ENCODE measurements around the gene KATNAL1. TPM values are rescaled to one million over a fixed set of nuclear protein-coding genes. Genes with fewer than 3 reads are reported as not detected.

KATNAL1 gene
- total RNA-seq, 1 donor from 2014 or later: 29.1 TPM

GRCh38 chr13:30337061-30337610 is 29.8 kb upstream of the KATNAL1 start:
- H3K36me3 Mint-ChIP-seq (ENCODE audit: low read depth): peaks cover 1% of the 10 kb centered on the region
- no peaks in the 10 kb centered on the region for H3K27me3 Mint-ChIP-seq (ENCODE audit: low read depth)
- peaks cover 5% of the 10 kb centered on the region for H3K4me1 Mint-ChIP-seq
- H3K27ac Mint-ChIP-seq (ENCODE audit: unreplicated experiment): no peak overlapping the region
- H3K4me3 Mint-ChIP-seq: no peak overlapping the region
- H3K9me3 Mint-ChIP-seq: no peaks in the 10 kb centered on the region
- DNase-seq (ENCODE audit: low read depth, low spot score): no peak
- no peak for TF ChIP-seq CTCF (conservative IDR thresholded peaks at IDR 0.05)

DNA sequence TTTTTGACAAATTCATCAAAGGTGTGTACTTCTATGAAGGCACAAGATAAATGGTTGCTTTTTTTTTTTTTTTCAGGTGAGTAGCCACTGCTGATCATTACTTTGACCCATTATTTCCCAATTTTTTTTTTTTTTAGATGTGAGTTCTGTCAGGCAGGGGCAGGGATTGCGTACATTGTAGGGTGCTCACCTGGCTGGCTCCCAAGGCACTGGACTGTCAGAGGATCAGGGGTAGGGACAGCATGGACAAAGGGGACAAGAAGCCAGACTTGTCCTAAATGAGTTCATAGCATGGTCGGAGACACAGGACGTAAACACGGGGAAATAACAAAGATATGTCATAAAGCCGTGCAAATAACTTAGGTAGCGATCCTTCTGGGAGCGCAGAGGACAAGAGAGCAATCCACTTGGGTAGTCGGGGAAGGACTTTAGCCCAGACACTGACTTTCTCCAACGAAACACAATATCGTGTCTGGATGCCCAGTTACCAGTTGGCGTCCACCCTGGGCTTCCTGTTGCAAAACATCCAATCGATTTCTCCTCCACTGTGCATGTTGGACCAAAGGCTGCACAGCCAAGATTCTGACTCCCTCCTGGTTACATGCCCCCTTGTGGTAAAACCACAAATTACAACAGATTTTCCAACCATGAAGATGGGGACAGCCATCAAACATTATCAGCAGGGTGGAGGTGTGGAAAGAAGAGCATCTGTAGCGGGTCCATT is 27.5 kb upstream of the KATNAL1 start:
- no peaks in the 10 kb centered on the region for H3K9me3 Mint-ChIP-seq

GRCh38 chr13:30333616-30334015 is 26.3 kb upstream of the KATNAL1 start:
- DNase-seq (ENCODE audit: low read depth, low spot score): no peak
- H3K4me3 Mint-ChIP-seq: no peak overlapping the region
- no peaks in the 10 kb centered on the region for H3K27me3 Mint-ChIP-seq (ENCODE audit: low read depth)
- no peak overlapping the region for H3K27ac Mint-ChIP-seq (ENCODE audit: unreplicated experiment)
- peaks cover 2% of the 10 kb centered on the region for H3K36me3 Mint-ChIP-seq (ENCODE audit: low read depth)
- peaks cover 15% of the 10 kb centered on the region for H3K4me1 Mint-ChIP-seq
- no peaks in the 10 kb centered on the region for H3K9me3 Mint-ChIP-seq
- TF ChIP-seq CTCF (conservative IDR thresholded peaks at IDR 0.05): no peak

More for the DNA sequence above, 27.5 kb upstream of the KATNAL1 start:
- DNase-seq (ENCODE audit: low read depth, low spot score): peak; percentile 43
- no peak overlapping the region for H3K27ac Mint-ChIP-seq (ENCODE audit: unreplicated experiment)
- peak; percentile 60 for TF ChIP-seq CTCF (conservative IDR thresholded peaks at IDR 0.05)
- peaks cover 15% of the 10 kb centered on the region for H3K4me1 Mint-ChIP-seq
- H3K27me3 Mint-ChIP-seq (ENCODE audit: low read depth): no peaks in the 10 kb centered on the region
- H3K36me3 Mint-ChIP-seq (ENCODE audit: low read depth): peaks cover 2% of the 10 kb centered on the region
- no peak overlapping the region for H3K4me3 Mint-ChIP-seq

- Mint-ChIP-seq H3K4me3 (no peak overlapping the region), H3K27ac (ENCODE audit: unreplicated experiment) (no peak overlapping the region), H3K9me3 (no peaks in the 10 kb centered on the region), H3K4me1 (peaks cover 15% of the 10 kb centered on the region), H3K27me3 (ENCODE audit: low read depth) (no peaks in the 10 kb centered on the region), H3K36me3 (ENCODE audit: low read depth) (peaks cover 2% of the 10 kb centered on the region)
- DNase-seq (ENCODE audit: low read depth, low spot score): no peak
- TF ChIP-seq CTCF (conservative IDR thresholded peaks at IDR 0.05): no peak
Observed at GRCh38 chr13:30332456-30333143, 25.2 kb upstream of the KATNAL1 start.

- H3K27me3 Mint-ChIP-seq (ENCODE audit: low read depth): no peaks in the 10 kb centered on the region
- H3K4me3 Mint-ChIP-seq: no peak overlapping the region
- peaks cover 2% of the 10 kb centered on the region for H3K36me3 Mint-ChIP-seq (ENCODE audit: low read depth)
- H3K27ac Mint-ChIP-seq (ENCODE audit: unreplicated experiment): no peak overlapping the region
- TF ChIP-seq CTCF (conservative IDR thresholded peaks at IDR 0.05): no peak
- no peaks in the 10 kb centered on the region for H3K9me3 Mint-ChIP-seq
- peaks cover 10% of the 10 kb centered on the region for H3K4me1 Mint-ChIP-seq
- DNase-seq (ENCODE audit: low read depth, low spot score): no peak
Observed at GRCh38 chr13:30331331-30331771, 24.0 kb upstream of the KATNAL1 start.
